Endothelial cell of umbilical vein (primary cell): Measurements from ENCODE around the gene SLC19A1. TPM values are rescaled to one million over a fixed set of nuclear protein-coding genes. Genes with fewer than 3 reads are reported as not detected.

ENCODE experiments used
- BruUV-seq: library from RNA; stranded (reverse); fragments of 400-500 nt; replicated peaks from 2 replicates; lab custom pipeline; 2021; lab: Mats Ljungman, UMichigan
- CTCF ChIA-PET: fragments of 300-600, 350-600 bp; sonication (Branson Sonifier 250); formaldehyde crosslinking; loops from one replicate; lab custom pipeline; 2021; ENCODE audit warnings: antibody characterized with exemption, inconsistent platforms; lab: Charles Lee
- POLR2A ChIA-PET: fragments of 300-600, 350-600 bp; sonication (Branson Sonifier 250); formaldehyde crosslinking; loops from one replicate; lab custom pipeline; 2021; ENCODE audit warnings: antibody characterized with exemption, inconsistent platforms; lab: Charles Lee
- DNase-seq: peaks from one replicate; pipeline ENCODE4 v3.0.0-alpha.2; 2011; ENCODE audit warnings: low read depth, low spot score
- FAIRE-seq: peaks from 2 replicates; lab custom pipeline; 2011; peaks lifted over from hg19 to GRCh38; lab: Jason Lieb, UNC
- H2AFZ ChIP-seq: 2 replicates; pipeline ENCODE4 v1.6.0; 2012; ENCODE audit warnings: low read depth, low read length, control low read depth, inconsistent platforms
- H3K27ac ChIP-seq: 2 replicates; pipeline ENCODE4 v1.5.1; 2011; ENCODE audit warnings: low read depth, mild to moderate bottlenecking, control low read depth, low read length, moderate library complexity; ENCODE audit not compliant: insufficient read depth
- H3K27me3 ChIP-seq, 2 experiments: 2 replicates each; pipeline versions ENCODE4 v1.6.0 to v1.6.1; 2011; ENCODE audit warnings: low read length in 2 of 2, mixed read lengths in 1 of 2; ENCODE audit not compliant: control insufficient read depth in 2 of 2, insufficient read depth in 2 of 2
- H3K36me3 ChIP-seq, 2 experiments: 2 replicates in 1 of 2; 3 replicates in 1 of 2; pipeline ENCODE4 v1.5.1; 2011; ENCODE audit warnings: low read length in 2 of 2, mild to moderate bottlenecking in 1 of 2, moderate library complexity in 1 of 2; ENCODE audit not compliant: control insufficient read depth in 2 of 2, insufficient read depth in 2 of 2; ENCODE audit errors: extremely low read depth in 1 of 2
- H3K4me1 ChIP-seq: 3 replicates; pipeline ENCODE4 v1.5.1; 2011; ENCODE audit warnings: mild to moderate bottlenecking, low read length; ENCODE audit not compliant: control insufficient read depth, insufficient read depth; ENCODE audit errors: extremely low read depth
- H3K4me2 ChIP-seq: 2 replicates; pipeline ENCODE4 v1.6.1; 2011; ENCODE audit warnings: low read length, control low read depth, mixed read lengths; ENCODE audit not compliant: insufficient read depth
- H3K4me3 ChIP-seq, 3 experiments: fragments of 200-600 bp in 1 of 3; sonication (generic), shearing (Covaris generic) in 1 of 3; replicated peaks in 1 of 3; 2 replicates each; pipeline ENCODE4 v1.5.1; 2011 to 2016; ENCODE audit warnings: control low read depth in 3 of 3, low read length in 3 of 3, mild to moderate bottlenecking in 2 of 3, inconsistent platforms in 1 of 3, low read depth in 1 of 3, moderate library complexity in 1 of 3; ENCODE audit not compliant: insufficient read depth in 1 of 3
- H3K79me2 ChIP-seq: 2 replicates; pipeline ENCODE4 v1.6.0; 2012; ENCODE audit warnings: low read length, inconsistent platforms; ENCODE audit not compliant: control insufficient read depth, insufficient read depth
- H3K9ac ChIP-seq: replicated peaks from 2 replicates; pipeline ENCODE3; 2011; ENCODE audit warnings: low read length, control low read depth; ENCODE audit not compliant: insufficient read depth; ENCODE audit errors: extremely low read depth
- H3K9me1 ChIP-seq: replicated peaks from 3 replicates; pipeline ENCODE4 v1.6.0; 2011; ENCODE audit warnings: mild to moderate bottlenecking, low read length; ENCODE audit not compliant: control insufficient read depth, insufficient read depth; ENCODE audit errors: extremely low read depth
- H3K9me3 ChIP-seq: replicated peaks from 2 replicates; pipeline ENCODE4 v1.5.1; 2012; ENCODE audit warnings: low read length, inconsistent platforms; ENCODE audit not compliant: control insufficient read depth, insufficient read depth
- H4K20me1 ChIP-seq: replicated peaks from 2 replicates; pipeline ENCODE3; 2011; ENCODE audit warnings: mild to moderate bottlenecking, low read length; ENCODE audit not compliant: control insufficient read depth, insufficient read depth; ENCODE audit errors: extremely low read depth
- EZH2 ChIP-seq: IDR thresholded peaks from 2 replicates; pipeline ENCODE4 v1.6.1; 2012; ENCODE audit warnings: borderline replicate concordance, low read depth, mild to moderate bottlenecking, moderate library complexity, low read length, inconsistent platforms; ENCODE audit not compliant: severe bottlenecking
- FOS ChIP-seq: IDR thresholded peaks from 2 replicates; pipeline ENCODE4 v1.6.1; 2011; ENCODE audit warnings: mild to moderate bottlenecking, low read length, moderate library complexity, borderline replicate concordance; ENCODE audit not compliant: insufficient read depth
- GATA2 ChIP-seq: IDR thresholded peaks from 2 replicates; pipeline ENCODE4 v1.7.0; 2011; ENCODE audit warnings: low read depth, mild to moderate bottlenecking, moderate library complexity, mixed read lengths, low read length; ENCODE audit not compliant: insufficient read length, insufficient read depth
- JUN ChIP-seq: IDR thresholded peaks from 2 replicates; pipeline ENCODE4 v1.6.1; 2011; ENCODE audit warnings: borderline replicate concordance, low read depth; ENCODE audit not compliant: insufficient read length, insufficient read depth
- MYC ChIP-seq: IDR thresholded peaks from one replicate; pipeline ENCODE4 v1.6.1; 2011; ENCODE audit warnings: mild to moderate bottlenecking, low read depth, low read length
- POLR2A ChIP-seq: IDR thresholded peaks from 2 replicates; pipeline ENCODE4 v1.6.1; 2012; ENCODE audit warnings: low read depth, mild to moderate bottlenecking, control low read depth, low read length
- POLR2AphosphoS5 ChIP-seq: IDR thresholded peaks from 2 replicates; pipeline ENCODE4 v1.6.1; 2012; ENCODE audit warnings: low read depth, mild to moderate bottlenecking, control low read depth, low read length, moderate library complexity; ENCODE audit not compliant: insufficient read depth
- dilution Hi-C: fragments of 300-500 bp; cut with MboI; formaldehyde crosslinking; loops from one replicate; pipeline ENCODE4 v1.15.0; 2019; ENCODE audit warnings: low sequenced_read_pairs; ENCODE audit not compliant: extremely low pct_ligation_motif_present
- intact Hi-C: fragments of 100-400 bp; cut with micrococcal nuclease; formaldehyde crosslinking; loops from one replicate; pipeline ENCODE4 v1.10.0; 2022
- polyA plus RNA-seq, 4 experiments: library from polyadenylated mRNA; depleted of rRNA in 3 of 4; stranded (reverse) in 3 of 4; unstranded in 1 of 4; fragments of >200 nt; gene quantifications; 2 replicates each; pipeline versions ENCODE4 v1.2.1 to v1.2.3, GENCODE V29; 2011 to 2012; ENCODE audit warnings: missing spikeins in 1 of 4
- total RNA-seq: library from RNA; stranded (reverse); gene quantifications from 2 replicates; pipeline ENCODE4 v1.2.3, GENCODE V29; 2021
- TF ChIP-seq, protein P1 (sequence below): IDR thresholded peaks from 2 replicates; pipeline ENCODE4 v1.6.1; 2011; ENCODE audit not compliant: insufficient read depth, insufficient read length
- TF ChIP-seq, protein P2 (sequence below), 2 donors: IDR thresholded peaks; 1 replicate in 1 of 2; 2 replicates in 1 of 2; pipeline ENCODE4 v1.5.1; 2011; ENCODE audit warnings: low read length in 2 of 2, mild to moderate bottlenecking in 2 of 2, moderate library complexity in 2 of 2, control low read depth in 1 of 2, inconsistent platforms in 1 of 2, low read depth in 1 of 2; ENCODE audit not compliant: insufficient read depth in 1 of 2; ENCODE audit errors: extremely low read depth in 1 of 2

The SLC19A1 gene
- total and polyA plus RNA-seq, 2 donors (not counting 3 experiments of a cell fraction or from before 2014, with no cell fraction given), result 36.3 to 54.6 TPM

DNA sequence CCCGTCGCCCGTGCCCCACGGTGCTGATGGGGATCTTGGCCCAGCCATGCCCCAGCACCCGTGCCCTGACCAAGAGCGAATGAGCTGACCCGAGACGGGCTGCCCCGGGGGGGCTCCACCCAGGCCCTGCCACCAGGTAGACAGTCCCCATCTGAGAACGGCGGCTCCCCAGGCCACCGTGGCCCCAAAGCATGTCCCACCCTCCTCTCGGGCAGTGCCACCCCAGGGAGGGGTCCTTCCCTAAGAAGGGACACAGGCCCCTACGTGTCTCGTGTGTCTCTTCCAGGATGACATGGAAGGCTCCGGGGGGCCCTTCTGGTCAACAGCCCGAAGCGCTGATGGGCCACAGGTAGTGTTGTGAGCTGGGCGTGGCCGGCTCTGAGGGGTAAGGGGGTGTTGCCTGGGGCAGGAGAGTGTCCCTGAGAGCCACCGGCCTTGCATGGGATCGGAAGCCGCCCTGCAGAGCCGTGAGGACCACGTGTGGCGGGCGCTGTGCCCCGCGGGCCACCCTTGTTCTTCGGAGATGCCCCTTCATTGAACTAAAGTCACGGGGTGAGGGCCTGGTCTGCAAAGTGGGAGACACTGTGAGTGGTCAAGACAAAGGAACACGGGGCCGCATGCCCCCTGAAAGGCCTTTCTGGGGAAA, 55.0 kb downstream of the SLC19A1 start:
- FAIRE-seq (no peak), DNase-seq (no peak)
- Histone ChIP-seq H4K20me1 (no peaks in the 10 kb centered on the region), H3K4me3 (no peak overlapping the region), H3K9ac (no peak overlapping the region), H3K9me3 (no peaks in the 10 kb centered on the region), H3K27me3 (no peaks in the 10 kb centered on the region), H3K36me3 (peaks cover 3 to 34% of the 10 kb centered on the region in 2 experiments), H3K4me2 (no peak overlapping the region), H3K27ac (no peak overlapping the region), H3K9me1 (no peaks in the 10 kb centered on the region), H3K4me1 (no peaks in the 10 kb centered on the region), H3K79me2 (no peaks in the 10 kb centered on the region), H2AFZ (no peak overlapping the region)
- dilution Hi-C loops, result no loop called here
- no TSS peak for BruUV-seq
- CTCF ChIA-PET, result no interaction called here
- TF ChIP-seq POLR2AphosphoS5 (no peak), POLR2A (no peak), MYC (no peak), JUN (no peak), GATA2 (no peak), FOS (no peak), EZH2 (no peak)
- TF ChIP-seq, protein P1, sequence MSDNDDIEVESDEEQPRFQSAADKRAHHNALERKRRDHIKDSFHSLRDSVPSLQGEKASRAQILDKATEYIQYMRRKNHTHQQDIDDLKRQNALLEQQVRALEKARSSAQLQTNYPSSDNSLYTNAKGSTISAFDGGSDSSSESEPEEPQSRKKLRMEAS, result no peak
- TF ChIP-seq, protein P2, sequence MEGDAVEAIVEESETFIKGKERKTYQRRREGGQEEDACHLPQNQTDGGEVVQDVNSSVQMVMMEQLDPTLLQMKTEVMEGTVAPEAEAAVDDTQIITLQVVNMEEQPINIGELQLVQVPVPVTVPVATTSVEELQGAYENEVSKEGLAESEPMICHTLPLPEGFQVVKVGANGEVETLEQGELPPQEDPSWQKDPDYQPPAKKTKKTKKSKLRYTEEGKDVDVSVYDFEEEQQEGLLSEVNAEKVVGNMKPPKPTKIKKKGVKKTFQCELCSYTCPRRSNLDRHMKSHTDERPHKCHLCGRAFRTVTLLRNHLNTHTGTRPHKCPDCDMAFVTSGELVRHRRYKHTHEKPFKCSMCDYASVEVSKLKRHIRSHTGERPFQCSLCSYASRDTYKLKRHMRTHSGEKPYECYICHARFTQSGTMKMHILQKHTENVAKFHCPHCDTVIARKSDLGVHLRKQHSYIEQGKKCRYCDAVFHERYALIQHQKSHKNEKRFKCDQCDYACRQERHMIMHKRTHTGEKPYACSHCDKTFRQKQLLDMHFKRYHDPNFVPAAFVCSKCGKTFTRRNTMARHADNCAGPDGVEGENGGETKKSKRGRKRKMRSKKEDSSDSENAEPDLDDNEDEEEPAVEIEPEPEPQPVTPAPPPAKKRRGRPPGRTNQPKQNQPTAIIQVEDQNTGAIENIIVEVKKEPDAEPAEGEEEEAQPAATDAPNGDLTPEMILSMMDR (IDR thresholded peaks at IDR 0.05; ENCODE audit: extremely low read depth in 1 of 2, insufficient read depth in 1 of 2, low read depth in 1 of 2, low read length in 2 of 2), result no peak
- POLR2A ChIA-PET, result no interaction called here
- intact Hi-C loops, result no loop called here
